Ectodermal cell (in vitro differentiated cells): ENCODE measurements around the gene PLK4. TPM values are rescaled to one million over a fixed set of nuclear protein-coding genes. Genes with fewer than 3 reads are reported as not detected.
A peak's percentile ranks its signal among the peaks of the same experiment; 100 is the strongest.

Source experiments
- H3K27ac ChIP-seq: 2 replicates; pipeline ENCODE4 v1.7.0; 2013; ENCODE audit warnings: mild to moderate bottlenecking, low read depth, low read length; ENCODE audit not compliant: insufficient read depth, poor library complexity, severe bottlenecking
- H3K27me3 ChIP-seq: 2 replicates; pipeline ENCODE4 v1.7.0; 2013; ENCODE audit warnings: mild to moderate bottlenecking, low read length; ENCODE audit not compliant: insufficient read depth, control insufficient read depth, poor library complexity, severe bottlenecking
- H3K36me3 ChIP-seq: one replicate; pipeline ENCODE4 v1.7.0; 2013; ENCODE audit warnings: low read length; ENCODE audit not compliant: control insufficient read depth, insufficient read depth
- H3K4me1 ChIP-seq: one replicate; pipeline ENCODE4 v1.7.0; 2013; ENCODE audit warnings: low read length; ENCODE audit not compliant: control insufficient read depth, insufficient read depth
- H3K4me3 ChIP-seq: 2 replicates; pipeline ENCODE4 v1.7.0; 2013; ENCODE audit warnings: low read depth, low read length, control low read depth; ENCODE audit not compliant: insufficient read depth
- H3K9me3 ChIP-seq: 2 replicates; pipeline ENCODE4 v1.7.0; 2013; ENCODE audit warnings: mild to moderate bottlenecking, low read length, moderate library complexity; ENCODE audit not compliant: control insufficient read depth
- WGBS, 2 experiments: methylation state at CpG; one replicate each; pipeline ENCODE4 v1.1.7; 2013; ENCODE audit warnings: missing lambda C conversion rate in 2 of 2; 5-methylcytosine and 5-hydroxymethylcytosine counted together
- polyA plus RNA-seq, 4 experiments: library from polyadenylated mRNA; stranded (reverse); fragments of 50-300 nt; gene quantifications; one replicate each; pipeline ENCODE4 v1.2.3, GENCODE V29; 2013

The PLK4 gene
- polyA plus RNA-seq (2013, experiment 1 of 4): 50.2 TPM
- 41.1 TPM for polyA plus RNA-seq (2013, experiment 2 of 4)
- polyA plus RNA-seq (2013, experiment 3 of 4): 38.5 TPM
- 34.1 TPM for polyA plus RNA-seq (2013, experiment 4 of 4)

DNA sequence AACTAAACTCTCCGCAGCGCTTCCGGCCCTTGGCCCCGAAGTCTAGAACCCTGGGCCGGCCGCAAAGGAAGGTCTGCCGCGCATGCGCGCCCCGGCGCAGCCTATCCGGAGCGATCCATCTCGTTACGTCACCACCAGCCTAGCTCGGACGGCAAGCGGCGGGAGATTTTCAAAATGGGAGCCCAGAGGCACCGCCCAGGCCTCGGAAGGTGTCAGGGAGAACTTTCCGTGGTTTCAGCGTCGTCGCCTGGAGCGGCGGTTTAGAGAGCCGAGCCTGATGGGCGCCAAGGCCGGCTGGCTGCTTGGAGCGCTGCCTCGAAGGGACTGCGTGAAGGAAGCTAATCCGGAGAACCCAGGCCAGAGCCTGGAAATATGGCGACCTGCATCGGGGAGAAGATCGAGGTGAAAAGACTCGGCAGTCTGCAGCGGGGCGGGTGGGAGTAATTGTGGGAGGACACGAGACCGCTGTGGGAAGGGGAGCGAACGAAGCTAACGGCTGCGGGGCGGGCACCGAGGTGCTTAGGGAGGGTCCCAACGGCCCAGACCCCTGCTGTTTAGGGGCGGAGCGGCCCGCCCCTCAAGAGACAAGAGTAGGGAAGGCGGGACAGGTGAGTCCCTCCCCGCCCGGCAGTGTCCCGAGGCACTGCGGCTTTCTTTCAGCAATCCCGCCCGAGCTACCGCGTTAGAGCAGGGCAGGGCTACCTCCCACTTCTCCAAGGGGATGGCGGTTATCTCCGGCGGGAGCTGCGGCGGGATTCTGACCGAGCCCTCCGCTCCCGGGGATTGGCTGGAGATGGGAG, at the start of gene PLK4:
Gene PLK4 (plus strand): TSS at position 131 of the 800 bp plus-strand sequence. CDS start 242 bp downstream, at position 373.
- H3K27me3 ChIP-seq: no peaks in the 10 kb centered on the region
- no peaks in the 10 kb centered on the region for H3K9me3 ChIP-seq
- H3K36me3 ChIP-seq: peaks cover 6% of the 10 kb centered on the region
- H3K4me3 ChIP-seq: peak within 1 kb of the TSS; percentile 96
- 0% methylated on average over 70 of the region's 70 CpGs for WGBS, 2 experiments
- H3K4me1 ChIP-seq: no peaks in the 10 kb centered on the region
- peak within 1 kb of the TSS; percentile 98 for H3K27ac ChIP-seq

DNA sequence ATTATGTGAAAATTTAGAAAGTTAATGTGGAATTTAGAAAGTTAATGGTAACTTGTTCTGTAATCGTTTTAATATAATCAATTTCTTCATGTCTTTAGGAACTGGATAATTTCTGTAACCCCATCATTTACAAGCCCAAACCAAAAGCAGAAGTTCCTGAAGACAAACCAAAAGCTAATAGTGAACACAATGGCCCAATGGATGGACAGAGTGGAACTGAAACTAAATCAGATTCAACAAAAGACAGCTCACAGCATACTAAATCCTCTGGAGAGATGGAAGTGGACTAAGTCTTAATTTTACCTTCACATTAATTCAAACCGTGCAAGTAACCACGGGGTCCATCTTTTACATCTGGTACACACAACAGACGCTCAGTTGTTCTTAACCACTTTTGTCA, 48.1 kb upstream of the PLK4 start:
- H3K27ac ChIP-seq: no peak overlapping the region
- no peaks in the 10 kb centered on the region for H3K9me3 ChIP-seq
- WGBS, 2 experiments: 100% methylated on average over 2 to 4 of the region's 4 CpGs
- no peaks in the 10 kb centered on the region for H3K4me1 ChIP-seq
- H3K36me3 ChIP-seq: no peaks in the 10 kb centered on the region
- no peaks in the 10 kb centered on the region for H3K27me3 ChIP-seq
- H3K4me3 ChIP-seq: no peak overlapping the region

DNA sequence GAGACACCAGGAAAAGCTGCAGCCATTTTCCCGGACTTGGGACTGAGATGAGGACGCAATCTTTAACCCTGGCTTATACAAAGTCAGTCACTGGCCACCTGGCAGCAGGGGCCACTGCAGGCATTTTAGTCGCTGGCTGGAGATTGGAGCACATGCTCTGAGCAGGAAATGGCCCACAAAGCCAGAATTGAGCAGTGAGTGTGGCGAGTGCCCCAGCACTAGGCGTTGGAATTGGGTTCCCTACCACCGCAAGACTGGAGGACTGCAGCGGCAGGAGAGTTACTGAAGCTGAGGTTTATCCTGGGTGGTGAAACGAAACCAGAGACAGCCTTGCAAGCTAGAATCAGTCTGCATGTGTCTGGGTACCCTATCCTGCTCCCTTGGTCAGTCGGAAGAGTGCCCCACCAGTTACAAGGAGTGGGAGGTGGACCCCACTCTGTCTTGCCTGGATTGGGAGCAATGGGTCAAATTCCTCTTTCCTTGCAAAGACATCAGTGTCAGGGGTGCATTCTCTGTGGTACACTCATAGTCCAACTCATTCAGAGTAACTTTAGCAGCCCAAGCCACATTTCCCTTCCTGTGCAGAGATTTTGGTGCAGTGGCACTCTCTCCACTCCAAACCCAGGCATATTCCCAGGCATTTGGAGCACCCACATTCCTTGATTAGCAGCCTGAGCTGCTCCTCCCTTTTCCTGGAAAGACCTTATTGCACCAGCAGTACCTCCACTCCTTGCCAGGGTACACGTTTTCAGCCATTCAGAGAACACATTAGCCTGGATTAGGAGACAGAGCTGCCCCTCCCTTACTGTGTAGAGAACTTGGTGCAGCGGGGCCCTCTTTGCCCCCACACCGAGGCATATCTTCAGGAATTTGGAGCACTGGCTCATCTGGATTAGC, 36.7 kb upstream of the PLK4 start:
- H3K27me3 ChIP-seq: no peaks in the 10 kb centered on the region
- no peaks in the 10 kb centered on the region for H3K4me1 ChIP-seq
- H3K4me3 ChIP-seq: no peak overlapping the region
- H3K27ac ChIP-seq: no peak overlapping the region
- WGBS, 2 experiments: 93 to 94% methylated on average over 12 of the region's 12 CpGs
- peaks cover 4% of the 10 kb centered on the region for H3K9me3 ChIP-seq
- no peaks in the 10 kb centered on the region for H3K36me3 ChIP-seq

- peaks cover 4% of the 10 kb centered on the region for H3K9me3 ChIP-seq
- H3K36me3 ChIP-seq: peaks cover 5% of the 10 kb centered on the region
- H3K4me1 ChIP-seq: no peaks in the 10 kb centered on the region
- WGBS, 2 experiments: 92 to 94% methylated on average over 5 of the region's 5 CpGs
- no peaks in the 10 kb centered on the region for H3K27me3 ChIP-seq
- H3K4me3 ChIP-seq: no peak overlapping the region
- no peak overlapping the region for H3K27ac ChIP-seq
These were observed 36.0 kb upstream of the PLK4 start for GRCh38 chr4:127844601-127845116.

GRCh38 chr4:127846061-127846460, 34.6 kb upstream of the PLK4 start:
- Histone ChIP-seq H3K4me1 (no peaks in the 10 kb centered on the region), H3K9me3 (peaks cover 9% of the 10 kb centered on the region), H3K36me3 (peaks cover 5% of the 10 kb centered on the region), H3K4me3 (no peak overlapping the region), H3K27ac (no peak overlapping the region), H3K27me3 (no peaks in the 10 kb centered on the region)

GRCh38 chr4:127846765-127847164, 33.9 kb upstream of the PLK4 start:
- no peaks in the 10 kb centered on the region for H3K4me1 ChIP-seq
- H3K27me3 ChIP-seq: no peaks in the 10 kb centered on the region
- no CpG with 5 or more reads among the region's 1 CpG for WGBS, 2 experiments
- no peak overlapping the region for H3K4me3 ChIP-seq
- no peak overlapping the region for H3K27ac ChIP-seq
- peaks cover 9% of the 10 kb centered on the region for H3K9me3 ChIP-seq
- H3K36me3 ChIP-seq: peaks cover 5% of the 10 kb centered on the region

DNA sequence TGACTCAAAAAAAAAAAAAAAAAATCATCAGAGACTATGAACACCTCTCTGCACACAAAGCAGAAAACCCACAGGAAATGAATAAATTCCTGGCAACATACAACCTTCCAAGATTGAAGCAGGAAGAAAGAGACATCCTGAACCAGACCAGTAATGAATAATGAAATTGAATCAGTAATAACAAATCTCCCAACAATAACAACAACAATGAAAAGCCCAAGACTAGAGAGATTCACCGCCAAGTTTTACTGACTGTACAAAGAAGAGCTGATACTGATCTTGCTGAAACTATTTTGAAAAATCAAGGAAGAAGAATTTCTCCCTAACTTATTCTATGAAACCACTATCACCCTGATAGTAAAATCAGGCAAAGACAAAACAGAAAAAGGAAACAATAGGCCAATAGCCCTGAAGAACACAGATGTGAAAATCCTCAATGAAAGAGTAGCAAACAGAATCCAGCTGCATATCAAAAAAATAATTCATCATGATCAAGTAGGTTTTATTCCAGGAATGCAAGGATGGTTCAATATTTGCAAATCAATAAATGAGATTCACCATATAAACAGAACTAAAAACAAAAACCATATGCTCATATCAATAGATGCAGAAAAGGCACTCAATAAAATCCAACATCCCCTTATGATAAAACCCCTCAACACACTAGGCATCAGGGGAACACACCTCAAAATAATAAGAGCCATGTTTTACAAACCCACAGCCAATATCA, 31.0 kb upstream of the PLK4 start:
- Histone ChIP-seq H3K36me3 (peaks cover 5% of the 10 kb centered on the region), H3K4me3 (no peak overlapping the region), H3K27me3 (no peaks in the 10 kb centered on the region), H3K9me3 (peaks cover 9% of the 10 kb centered on the region), H3K4me1 (no peaks in the 10 kb centered on the region), H3K27ac (no peak overlapping the region)
- WGBS, 2 experiments: 100% methylated on average over 1 of the region's 1 CpG

GRCh38 chr4:127852661-127853060, 28.0 kb upstream of the PLK4 start:
- no peak overlapping the region for H3K27ac ChIP-seq
- H3K27me3 ChIP-seq: no peaks in the 10 kb centered on the region
- no peak overlapping the region for H3K4me3 ChIP-seq
- H3K9me3 ChIP-seq: peaks cover 9% of the 10 kb centered on the region
- H3K4me1 ChIP-seq: no peaks in the 10 kb centered on the region
- H3K36me3 ChIP-seq: peaks cover 5% of the 10 kb centered on the region
- 21 to 30% methylated on average over 1 of the region's 1 CpG for WGBS, 2 experiments

- Histone ChIP-seq H3K4me3 (no peak overlapping the region), H3K27ac (no peak overlapping the region), H3K36me3 (no peaks in the 10 kb centered on the region), H3K27me3 (no peaks in the 10 kb centered on the region), H3K4me1 (no peaks in the 10 kb centered on the region), H3K9me3 (no peaks in the 10 kb centered on the region)
These were observed 24.4 kb upstream of the PLK4 start for GRCh38 chr4:127856196-127856812.
